Trophoblast cell (in vitro differentiated cells and primary cell): ENCODE results near the gene PHLDB2.

ENCODE experiments used
- DNase-seq, 2 donors: peaks; one replicate each; pipeline ENCODE4 v3.0.0-alpha.2; 2016
- H2AFZ ChIP-seq: 2 replicates; pipeline ENCODE4 v1.6.1; 2013; ENCODE audit warnings: low read length, moderate library complexity, mild to moderate bottlenecking; ENCODE audit not compliant: insufficient read depth, poor library complexity
- H2AK5ac ChIP-seq: 2 replicates; pipeline ENCODE4 v1.6.1; 2013; ENCODE audit warnings: mild to moderate bottlenecking, low read length
- H2BK120ac ChIP-seq: 2 replicates; pipeline ENCODE4 v1.6.1; 2013; ENCODE audit warnings: low read length, mild to moderate bottlenecking, moderate library complexity; ENCODE audit not compliant: insufficient read depth, poor library complexity
- H2BK12ac ChIP-seq: 2 replicates; pipeline ENCODE4 v1.6.1; 2013; ENCODE audit warnings: mild to moderate bottlenecking, low read length, moderate library complexity
- H2BK5ac ChIP-seq: 2 replicates; pipeline ENCODE4 v1.6.1; 2013; ENCODE audit warnings: low read length, low read depth, moderate library complexity, mild to moderate bottlenecking; ENCODE audit not compliant: poor library complexity
- H3K14ac ChIP-seq: 2 replicates; pipeline ENCODE4 v1.6.1; 2013; ENCODE audit warnings: mild to moderate bottlenecking, low read length
- H3K18ac ChIP-seq: 2 replicates; pipeline ENCODE4 v1.6.1; 2013; ENCODE audit warnings: mild to moderate bottlenecking, low read length
- H3K23ac ChIP-seq: 2 replicates; pipeline ENCODE4 v1.6.1; 2013; ENCODE audit warnings: low read length
- H3K27ac ChIP-seq: 2 replicates; pipeline ENCODE4 v1.5.1; 2013; ENCODE audit warnings: low read depth, mild to moderate bottlenecking, inconsistent platforms, low read length, moderate library complexity
- H3K27me3 ChIP-seq: 2 replicates; pipeline ENCODE4 v1.6.1; 2013; ENCODE audit warnings: inconsistent platforms, mild to moderate bottlenecking, low read length, moderate library complexity; ENCODE audit not compliant: insufficient read depth
- H3K36me3 ChIP-seq, 2 experiments: 1 replicate in 1 of 2; 2 replicates in 1 of 2; pipeline ENCODE4 v1.6.1; 2013; ENCODE audit warnings: low read length in 2 of 2, mild to moderate bottlenecking in 2 of 2, moderate library complexity in 1 of 2; ENCODE audit not compliant: insufficient read depth in 2 of 2, control insufficient read depth in 1 of 2
- H3K4ac ChIP-seq: 2 replicates; pipeline ENCODE4 v1.6.1; 2013; ENCODE audit warnings: low read depth, mild to moderate bottlenecking, low read length, moderate library complexity
- H3K4me1 ChIP-seq, 2 experiments: 1 replicate in 1 of 2; 2 replicates in 1 of 2; pipeline ENCODE4 v1.6.1; 2013; ENCODE audit warnings: low read length in 2 of 2, mild to moderate bottlenecking in 2 of 2, moderate library complexity in 1 of 2; ENCODE audit not compliant: insufficient read depth in 2 of 2, control insufficient read depth in 1 of 2
- H3K4me2 ChIP-seq: 2 replicates; pipeline ENCODE4 v1.6.1; 2013; ENCODE audit warnings: inconsistent platforms, mild to moderate bottlenecking, low read length, moderate library complexity
- H3K4me3 ChIP-seq: 2 replicates; pipeline ENCODE4 v1.5.1; 2013; ENCODE audit warnings: mild to moderate bottlenecking, low read depth, low read length, inconsistent platforms
- H3K79me1 ChIP-seq: one replicate; pipeline ENCODE4 v1.6.1; 2013; ENCODE audit warnings: low read length
- H3K79me2 ChIP-seq: 2 replicates; pipeline ENCODE4 v1.6.1; 2013; ENCODE audit warnings: low read length, mild to moderate bottlenecking; ENCODE audit not compliant: control insufficient read depth, insufficient read depth, poor library complexity
- H3K9ac ChIP-seq: 2 replicates; pipeline ENCODE4 v1.6.1; 2013; ENCODE audit warnings: mild to moderate bottlenecking, low read length
- H3K9me3 ChIP-seq: 2 replicates; pipeline ENCODE4 v1.6.1; 2013; ENCODE audit warnings: low read depth, mild to moderate bottlenecking, control low read depth, inconsistent platforms, low read length; ENCODE audit not compliant: insufficient read depth
- H4K12ac ChIP-seq: 2 replicates; pipeline ENCODE4 v1.6.1; 2013; ENCODE audit warnings: low read depth, mild to moderate bottlenecking, low read length, moderate library complexity
- H4K8ac ChIP-seq: 2 replicates; pipeline ENCODE4 v1.6.1; 2013; ENCODE audit warnings: low read depth, mild to moderate bottlenecking, low read length, moderate library complexity
- H4K91ac ChIP-seq: one replicate; pipeline ENCODE4 v1.6.1; 2013; ENCODE audit warnings: low read depth, mild to moderate bottlenecking, low read length, moderate library complexity
- WGBS: extraction: QIAGEN DNeasy Blood & Tissue Kit; methylation state at CpG from one replicate; pipeline ENCODE4 v1.1.7; 2013; ENCODE audit warnings: missing lambda C conversion rate; ENCODE audit not compliant: insufficient read length, insufficient coverage; ENCODE audit errors: extremely low coverage; 5-methylcytosine and 5-hydroxymethylcytosine counted together

Gene PHLDB2

GRCh38 chr3:112018712-112019111 is 159.6 kb downstream of the PHLDB2 start:
- no peak overlapping the region for H3K4me2 ChIP-seq

GRCh38 chr3:112019716-112020115 is 160.7 kb downstream of the PHLDB2 start:
- no peak for DNase-seq
- WGBS: no CpG with 5 or more reads among the region's 1 CpG
- no peak overlapping the region for H3K23ac ChIP-seq

More at GRCh38 chr3:112018712-112019111, 159.6 kb downstream of the PHLDB2 start:
- Histone ChIP-seq H3K27ac (no peak overlapping the region), H4K91ac (no peak overlapping the region), H2AK5ac (no peak overlapping the region), H2BK12ac (no peak overlapping the region), H3K36me3 (no peaks in the 10 kb centered on the region), H3K79me1 (no peaks in the 10 kb centered on the region), H3K4ac (no peak overlapping the region), H3K4me1 (no peaks in the 10 kb centered on the region), H2BK5ac (no peak overlapping the region), H3K14ac (no peak overlapping the region), H3K18ac (no peak overlapping the region), H3K79me2 (no peaks in the 10 kb centered on the region), H2BK120ac (no peak overlapping the region), H2AFZ (no peak overlapping the region), H3K27me3 (no peaks in the 10 kb centered on the region), H3K4me3 (no peak overlapping the region), H4K8ac (no peak overlapping the region), H3K9ac (no peak overlapping the region), H4K12ac (no peak overlapping the region), H3K9me3 (no peaks in the 10 kb centered on the region), H3K23ac (no peak overlapping the region)
- DNase-seq: no peak
- no CpG with 5 or more reads among the region's 4 CpGs for WGBS

GRCh38 chr3:112020674-112021085 is 161.6 kb downstream of the PHLDB2 start:
- no peak overlapping the region for H3K18ac ChIP-seq
- no peak overlapping the region for H3K4ac ChIP-seq
- no peaks in the 10 kb centered on the region for H3K9me3 ChIP-seq
- no peak overlapping the region for H3K4me3 ChIP-seq
- no peaks in the 10 kb centered on the region for H3K36me3 ChIP-seq
- WGBS: no CpG with 5 or more reads among the region's 1 CpG
- no peaks in the 10 kb centered on the region for H3K79me1 ChIP-seq
- H3K27me3 ChIP-seq: no peaks in the 10 kb centered on the region
- no peak overlapping the region for H4K8ac ChIP-seq
- no peaks in the 10 kb centered on the region for H3K79me2 ChIP-seq
- H4K91ac ChIP-seq: no peak overlapping the region
- H4K12ac ChIP-seq: no peak overlapping the region
- H3K4me2 ChIP-seq: no peak overlapping the region
- no peak overlapping the region for H2BK120ac ChIP-seq
- peak in 1 of 2 donors; percentile 30 for DNase-seq
- H3K27ac ChIP-seq: no peak overlapping the region
- H2AFZ ChIP-seq: no peak overlapping the region
- no peak overlapping the region for H2AK5ac ChIP-seq
- no peak overlapping the region for H3K14ac ChIP-seq
- H2BK12ac ChIP-seq: no peak overlapping the region
- H2BK5ac ChIP-seq: no peak overlapping the region
- H3K9ac ChIP-seq: no peak overlapping the region
- H3K4me1 ChIP-seq: no peaks in the 10 kb centered on the region
- no peak overlapping the region for H3K23ac ChIP-seq

More at GRCh38 chr3:112019716-112020115, 160.7 kb downstream of the PHLDB2 start:
- H3K4me2 ChIP-seq: no peak overlapping the region
- H3K27ac ChIP-seq: no peak overlapping the region
- H3K9me3 ChIP-seq: no peaks in the 10 kb centered on the region
- H3K36me3 ChIP-seq: no peaks in the 10 kb centered on the region
- H3K18ac ChIP-seq: no peak overlapping the region
- no peak overlapping the region for H4K8ac ChIP-seq
- H3K4me1 ChIP-seq: no peaks in the 10 kb centered on the region
- no peaks in the 10 kb centered on the region for H3K79me2 ChIP-seq
- no peak overlapping the region for H3K4me3 ChIP-seq
- no peak overlapping the region for H2BK5ac ChIP-seq
- no peak overlapping the region for H3K4ac ChIP-seq
- H3K14ac ChIP-seq: no peak overlapping the region
- H4K12ac ChIP-seq: no peak overlapping the region
- no peak overlapping the region for H4K91ac ChIP-seq
- no peaks in the 10 kb centered on the region for H3K27me3 ChIP-seq
- no peak overlapping the region for H2BK12ac ChIP-seq
- H2BK120ac ChIP-seq: no peak overlapping the region
- no peak overlapping the region for H2AFZ ChIP-seq
- H3K79me1 ChIP-seq: no peaks in the 10 kb centered on the region
- no peak overlapping the region for H3K9ac ChIP-seq
- H2AK5ac ChIP-seq: no peak overlapping the region
